DND-41 (cell line): ENCODE data around the gene HECTD4.

Source experiments
- ATAC-seq: fragments of 200-7000 bp; cut with Tn5 transposase; 3 replicates; pipeline ENCODE4 v1.9.1; 2021; ENCODE audit warnings: low read depth; ENCODE audit not compliant: insufficient read depth
- DNase-seq: peaks from one replicate; pipeline ENCODE4 v3.0.0-alpha.2; 2020
- H2AFZ ChIP-seq: 2 replicates; pipeline ENCODE4 v1.6.0; 2012; ENCODE audit warnings: low read depth, low read length
- H3K27ac ChIP-seq: 2 replicates; pipeline ENCODE4 v1.5.1; 2012; ENCODE audit warnings: low read length, inconsistent platforms
- H3K27me3 ChIP-seq: fragments of 200-600 bp; sonication (generic); 2 replicates; pipeline ENCODE4 v1.6.0; 2012; ENCODE audit warnings: low read length, mild to moderate bottlenecking, inconsistent platforms; ENCODE audit not compliant: insufficient read depth, poor library complexity
- H3K36me3 ChIP-seq: 2 replicates; pipeline ENCODE4 v1.5.1; 2012; ENCODE audit warnings: low read length, inconsistent platforms; ENCODE audit not compliant: insufficient read depth
- H3K4me1 ChIP-seq: 2 replicates; pipeline ENCODE4 v1.5.1; 2012; ENCODE audit warnings: mild to moderate bottlenecking, low read length; ENCODE audit not compliant: insufficient read depth
- H3K4me2 ChIP-seq: 2 replicates; pipeline ENCODE4 v1.6.0; 2012; ENCODE audit warnings: mild to moderate bottlenecking, moderate library complexity, low read length, inconsistent platforms; ENCODE audit not compliant: insufficient read depth
- H3K4me3 ChIP-seq, 2 experiments: fragments of 200-600 bp in 1 of 2; shearing (Covaris generic) in 1 of 2; 2 replicates each; pipeline ENCODE4 v1.5.1; 2012 to 2016; ENCODE audit warnings: inconsistent platforms in 2 of 2, low read length in 2 of 2, mild to moderate bottlenecking in 2 of 2, low read depth in 1 of 2, moderate library complexity in 1 of 2
- H3K79me2 ChIP-seq: 2 replicates; pipeline ENCODE4 v1.6.0; 2012; ENCODE audit warnings: low read length, inconsistent platforms; ENCODE audit not compliant: insufficient read depth
- H3K9ac ChIP-seq: 2 replicates; pipeline ENCODE4 v1.6.0; 2012; ENCODE audit warnings: low read depth, mild to moderate bottlenecking, inconsistent platforms, low read length, moderate library complexity
- H3K9me3 ChIP-seq: 2 replicates; pipeline ENCODE4 v1.5.1; 2012; ENCODE audit warnings: low read length, moderate library complexity, mild to moderate bottlenecking, inconsistent platforms; ENCODE audit not compliant: insufficient read depth, severe bottlenecking
- H4K20me1 ChIP-seq: 2 replicates; pipeline ENCODE4 v1.6.0; 2012; ENCODE audit warnings: low read length; ENCODE audit not compliant: insufficient read depth
- CTCF ChIP-seq: IDR thresholded peaks from 2 replicates; pipeline ENCODE4 v1.5.1; 2012; ENCODE audit warnings: borderline replicate concordance, low read length, moderate library complexity, mild to moderate bottlenecking; ENCODE audit not compliant: poor library complexity, severe bottlenecking; ENCODE audit errors: extremely low read depth
- EZH2 ChIP-seq: IDR thresholded peaks from 3 replicates; pipeline ENCODE4 v1.6.1; 2012; ENCODE audit warnings: borderline replicate concordance, low read depth, mild to moderate bottlenecking, moderate library complexity, low read length, inconsistent platforms; ENCODE audit not compliant: severe bottlenecking

Gene HECTD4

DNA sequence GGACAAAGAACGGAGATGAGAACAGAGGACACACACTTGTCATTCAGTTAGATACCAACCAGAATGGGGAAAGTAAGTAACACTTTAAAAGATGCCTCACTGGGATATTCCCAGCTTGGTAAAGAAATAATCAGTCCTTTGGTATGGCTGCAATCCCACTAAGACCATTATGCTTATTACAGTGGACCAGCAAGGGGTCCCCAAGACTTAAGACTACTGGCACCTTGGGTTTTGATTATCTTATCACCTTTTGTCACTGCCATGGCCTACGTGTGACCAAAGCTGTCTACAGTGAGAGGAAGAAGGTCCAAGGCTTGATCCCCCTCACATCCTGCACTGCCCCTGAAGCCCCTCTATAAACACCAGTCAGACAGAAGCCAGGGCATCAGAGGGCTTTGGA, 191.0 kb downstream of the HECTD4 start:
- Histone ChIP-seq H3K4me1 (no peaks in the 10 kb centered on the region), H3K27ac (no peak overlapping the region), H3K4me3 (no peak overlapping the region), H3K79me2 (no peaks in the 10 kb centered on the region), H3K9me3 (no peaks in the 10 kb centered on the region), H4K20me1 (no peaks in the 10 kb centered on the region), H2AFZ (no peak overlapping the region), H3K4me2 (no peak overlapping the region), H3K9ac (no peak overlapping the region), H3K36me3 (peaks cover 63% of the 10 kb centered on the region), H3K27me3 (no peaks in the 10 kb centered on the region)
- TF ChIP-seq CTCF (no peak), EZH2 (no peak)
- DNase-seq (no peak), ATAC-seq (no peak)

- Histone ChIP-seq H4K20me1 (no peaks in the 10 kb centered on the region), H3K4me1 (no peaks in the 10 kb centered on the region), H2AFZ (no peak overlapping the region), H3K79me2 (no peaks in the 10 kb centered on the region), H3K27ac (no peak overlapping the region), H3K4me3 (no peak overlapping the region), H3K27me3 (no peaks in the 10 kb centered on the region), H3K36me3 (peaks cover 64% of the 10 kb centered on the region), H3K9me3 (no peaks in the 10 kb centered on the region), H3K9ac (no peak overlapping the region), H3K4me2 (no peak overlapping the region)
- no peak for TF ChIP-seq CTCF
- DNase-seq (no peak), ATAC-seq (no peak)
These were observed 191.8 kb downstream of the HECTD4 start for GRCh38 chr12:112190231-112191025.

DNA sequence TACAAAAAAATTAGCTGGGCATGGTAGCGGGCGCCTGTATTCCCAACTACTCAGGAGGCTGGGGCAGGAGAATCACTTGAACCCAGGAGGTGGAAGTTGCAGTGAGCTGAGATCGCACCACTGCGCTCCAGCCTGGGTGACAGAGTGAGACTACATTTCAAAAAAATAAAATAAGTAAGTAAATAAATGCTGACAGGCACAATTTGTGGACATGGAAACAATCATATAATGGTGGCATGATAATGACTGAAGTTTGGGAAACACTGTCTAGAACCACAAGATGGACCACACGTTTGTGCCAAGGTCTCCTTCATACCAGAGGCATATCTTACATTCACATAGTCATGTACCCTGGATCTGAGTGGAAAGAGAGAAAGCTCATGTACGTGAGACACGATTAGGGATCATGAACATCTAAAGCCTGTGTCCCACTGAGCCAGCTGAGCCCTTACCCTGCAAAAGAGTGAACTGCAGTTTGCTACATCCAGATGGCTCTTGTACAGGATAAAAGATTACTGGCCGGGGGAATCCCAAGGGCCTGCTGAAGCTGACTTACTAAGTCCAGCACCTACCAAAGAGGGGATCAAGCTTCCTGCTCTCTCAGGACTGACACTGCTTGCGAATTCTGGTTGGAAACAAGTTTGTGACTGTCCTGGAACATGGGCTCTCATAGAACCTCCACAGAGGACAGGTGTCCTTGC, 194.0 kb downstream of the HECTD4 start:
- DNase-seq, result no peak
- Histone ChIP-seq H2AFZ (no peak overlapping the region), H4K20me1 (no peaks in the 10 kb centered on the region), H3K9ac (no peak overlapping the region), H3K27ac (no peak overlapping the region), H3K4me1 (no peaks in the 10 kb centered on the region), H3K79me2 (no peaks in the 10 kb centered on the region), H3K4me3 (no peak overlapping the region), H3K36me3 (peaks cover 64% of the 10 kb centered on the region), H3K4me2 (no peak overlapping the region), H3K27me3 (no peaks in the 10 kb centered on the region), H3K9me3 (no peaks in the 10 kb centered on the region)
- no peak for ATAC-seq
- TF ChIP-seq EZH2, result no peak
- no peak for TF ChIP-seq CTCF
